COLO668 (cell line): ENCODE results near the gene FAM124B.
"Not testable (repeated sequence)": the region's sequence is repeated elsewhere in the genome, so short reads cannot be mapped to it uniquely, and the experiment has no call there.

Experiments used
- DNase-seq: peaks from one replicate; lab custom pipeline; 2025; ENCODE audit not compliant: unreplicated experiment; lab: John Stamatoyannopoulos, UW

FAM124B gene

GRCh38 chr2:224416656-224417360 is 14.9 kb upstream of the FAM124B start:
- no peak for DNase-seq

DNA sequence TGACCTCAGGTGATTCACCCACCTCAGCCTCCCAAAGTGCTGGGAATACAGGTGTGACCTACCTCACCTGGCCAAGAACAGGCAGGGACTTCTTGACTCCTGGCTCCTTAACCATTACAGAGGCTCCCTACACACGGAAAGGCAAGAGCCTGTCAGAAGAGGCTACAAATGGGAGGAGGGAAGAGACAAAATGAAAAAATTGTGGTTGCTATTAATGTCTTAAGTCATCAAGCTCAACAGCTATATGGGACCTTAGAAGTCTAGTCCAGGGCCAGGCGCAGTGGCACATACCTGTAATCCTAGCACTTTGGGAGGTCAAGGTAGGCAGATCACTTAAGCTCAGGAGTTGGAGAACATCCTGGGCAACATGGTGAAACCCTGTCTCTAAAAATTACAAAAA is 11.5 kb upstream of the FAM124B start:
- DNase-seq, result no peak

GRCh38 chr2:224412141-224413015 is 10.5 kb upstream of the FAM124B start:
- no peak for DNase-seq

GRCh38 chr2:224410946-224411561 is 9.1 kb upstream of the FAM124B start:
- no peak for DNase-seq

GRCh38 chr2:224408676-224409075 is 6.8 kb upstream of the FAM124B start:
- no peak for DNase-seq

GRCh38 chr2:224407241-224407701 is 5.4 kb upstream of the FAM124B start:
- no peak for DNase-seq

- DNase-seq, result no peak
Measured at GRCh38 chr2:224405841-224406370, 4.0 kb upstream of the FAM124B start.

- no peak for DNase-seq
Measured at GRCh38 chr2:224405412-224405811, 3.5 kb upstream of the FAM124B start.

- DNase-seq, result no peak
Measured at GRCh38 chr2:224404796-224405195, 2.9 kb upstream of the FAM124B start.

- DNase-seq, result no peak
Measured at GRCh38 chr2:224403657-224404056, 1.8 kb upstream of the FAM124B start.

- no peak for DNase-seq
Measured at GRCh38 chr2:224400886-224401632, 848 bp downstream of the FAM124B start.

GRCh38 chr2:224400174-224400810 is 1.6 kb downstream of the FAM124B start:
- no peak for DNase-seq

DNA sequence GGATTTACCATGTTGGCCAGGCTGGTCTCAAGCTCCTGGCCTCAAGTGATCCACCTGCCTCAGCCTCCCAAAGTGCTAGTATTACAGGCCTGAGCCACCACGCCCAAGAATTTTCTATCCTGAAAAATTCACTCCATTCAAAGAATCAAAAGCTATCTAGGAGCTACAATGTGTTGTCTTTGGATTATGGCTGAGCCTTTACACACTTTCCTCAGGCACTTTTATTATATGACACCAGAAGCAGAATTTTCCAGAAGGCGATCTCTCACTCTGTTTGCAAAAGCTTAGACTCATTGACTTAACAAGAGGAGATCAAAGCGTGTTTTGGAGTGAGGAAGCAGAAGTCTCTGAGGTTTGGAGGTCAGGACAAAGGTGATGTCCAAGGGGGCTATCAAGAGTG is 3.6 kb downstream of the FAM124B start:
- DNase-seq, result no peak

GRCh38 chr2:224397100-224397499 is 4.8 kb downstream of the FAM124B start:
- not testable (repeated sequence) for DNase-seq

DNA sequence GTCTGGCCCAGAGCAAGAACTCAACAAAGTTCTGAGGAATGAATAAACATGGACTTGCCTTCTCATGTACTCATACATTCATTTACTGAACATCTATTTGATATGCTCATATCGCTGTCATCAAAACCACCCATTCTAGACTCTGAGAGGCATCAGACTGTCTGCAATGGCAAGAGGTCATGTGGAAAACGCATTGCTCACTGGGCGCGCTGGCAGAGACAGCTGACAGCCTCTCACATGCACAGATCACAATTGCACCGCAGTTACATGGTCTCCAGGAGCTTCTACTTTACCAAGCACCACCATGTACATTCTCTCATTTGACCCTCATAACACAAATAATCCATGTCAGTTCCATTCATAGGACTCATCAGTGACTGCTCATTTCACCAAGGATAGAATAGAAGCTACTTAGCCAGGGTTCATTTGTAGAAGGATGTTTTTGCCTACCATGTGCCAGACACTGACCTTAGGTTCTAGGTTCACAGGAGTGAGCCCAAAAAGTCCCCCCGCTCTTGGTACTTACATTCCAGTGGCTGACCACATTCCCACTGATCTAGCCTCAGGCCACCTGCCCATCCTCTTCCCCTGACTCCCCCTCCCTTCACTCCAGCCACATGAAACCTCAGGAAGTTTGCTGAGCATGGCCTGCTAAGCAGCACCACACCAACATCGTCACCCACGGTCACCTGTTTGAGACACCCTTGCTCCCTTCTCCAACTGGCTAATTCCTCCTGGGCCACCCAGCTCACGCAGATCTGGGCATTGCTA is 6.1 kb downstream of the FAM124B start:
- no peak for DNase-seq

- no peak for DNase-seq
Measured at GRCh38 chr2:224393157-224393872, 8.6 kb downstream of the FAM124B start.

DNA sequence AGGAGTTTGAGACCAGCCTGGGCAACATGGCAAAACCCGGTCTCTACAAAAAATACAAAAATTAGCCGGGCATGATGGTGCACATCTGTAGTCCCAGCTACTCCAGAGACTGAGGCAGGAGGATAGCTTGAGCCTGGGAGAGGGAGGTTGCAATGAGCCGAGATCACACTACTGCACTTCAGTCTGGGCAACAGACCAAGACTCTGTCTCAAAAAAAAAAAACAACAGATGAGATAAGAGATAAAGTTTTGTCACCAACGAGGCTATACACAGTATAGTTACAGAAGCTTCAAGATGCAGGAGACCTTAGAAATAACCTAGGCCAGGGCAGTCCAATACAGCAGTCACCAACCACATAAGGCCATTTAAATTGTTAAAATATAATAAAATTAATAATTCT is 9.4 kb downstream of the FAM124B start:
- no peak for DNase-seq

DNA sequence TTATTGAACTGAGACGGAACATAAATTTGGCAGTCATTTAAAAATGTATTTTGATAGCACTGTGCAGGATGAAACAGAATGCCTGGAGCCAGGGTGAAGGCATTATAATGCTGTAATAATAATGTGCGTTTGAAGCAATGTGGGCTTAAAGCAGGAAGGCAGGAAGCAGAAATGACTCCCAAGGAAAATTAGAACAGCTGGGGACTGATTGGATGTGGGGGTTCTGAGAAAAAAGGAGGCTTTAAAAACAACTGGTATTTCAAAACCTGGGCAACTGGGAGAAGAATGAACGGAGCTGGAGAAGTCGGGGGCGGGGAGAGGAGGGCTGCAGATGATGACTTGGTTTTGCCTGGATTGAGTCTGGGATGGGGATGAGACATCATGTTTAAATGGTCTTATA is 12.6 kb downstream of the FAM124B start:
- no peak for DNase-seq

DNA sequence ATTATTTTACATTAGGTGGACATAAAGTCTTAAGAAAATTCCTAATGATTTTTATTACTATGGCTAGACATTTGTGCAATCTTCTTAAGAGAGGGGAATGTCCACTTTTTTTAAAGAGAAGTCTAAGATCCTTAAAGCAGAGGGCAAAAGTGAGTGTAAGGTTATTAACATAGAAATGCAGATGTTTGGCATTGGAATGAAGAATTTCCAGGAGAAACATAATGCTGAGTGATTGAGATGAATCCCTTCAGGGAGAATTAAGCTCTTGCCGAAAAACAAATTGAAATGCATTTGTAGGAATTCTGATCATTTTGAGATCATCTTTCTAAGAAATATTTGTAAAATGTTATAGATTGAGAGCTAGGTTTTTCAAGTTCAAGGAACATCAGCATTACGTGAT is 15.0 kb downstream of the FAM124B start:
- no peak for DNase-seq
